LNCaP clone FGC (cell line): ENCODE data around the gene CCL4.
"Not testable (repeated sequence)": the region's sequence is repeated elsewhere in the genome, so short reads cannot be mapped to it uniquely, and the experiment has no call there.

Experiments
- DNase-seq: peaks from one replicate; pipeline ENCODE4 v3.0.0-alpha.2; 2011; ENCODE audit warnings: low read depth
- H3K4me3 ChIP-seq: 2 replicates; pipeline ENCODE4 v1.5.1; 2011; ENCODE audit warnings: mild to moderate bottlenecking, low read depth, low read length, control low read depth
- CTCF ChIP-seq: IDR thresholded peaks from 2 replicates; pipeline ENCODE4 v1.5.1; 2012; ENCODE audit warnings: mild to moderate bottlenecking; ENCODE audit not compliant: control insufficient read depth, insufficient read depth; ENCODE audit errors: extremely low read depth

The CCL4 gene

GRCh38 chr17:36117505-36118382, 14.1 kb downstream of the CCL4 start:
- H3K4me3 ChIP-seq = no peak overlapping the region
- TF ChIP-seq CTCF = no peak
- no peak for DNase-seq

GRCh38 chr17:36118477-36119353, 15.1 kb downstream of the CCL4 start:
- TF ChIP-seq CTCF = no peak
- no peak overlapping the region for H3K4me3 ChIP-seq
- DNase-seq = no peak

- DNase-seq = no peak
- no peak for TF ChIP-seq CTCF
- no peak overlapping the region for H3K4me3 ChIP-seq
These were observed 16.6 kb downstream of the CCL4 start for GRCh38 chr17:36120221-36120620.

GRCh38 chr17:36121099-36121498, 17.5 kb downstream of the CCL4 start:
- not testable (repeated sequence) for H3K4me3 ChIP-seq, DNase-seq

GRCh38 chr17:36123431-36123830, 19.8 kb downstream of the CCL4 start:
- no peak for DNase-seq
- no peak for TF ChIP-seq CTCF
- H3K4me3 ChIP-seq = no peak overlapping the region

GRCh38 chr17:36124879-36125824, 21.5 kb downstream of the CCL4 start:
- no peak overlapping the region for H3K4me3 ChIP-seq
- DNase-seq = no peak
- no peak for TF ChIP-seq CTCF
